NCI-H1105 (cell line): ENCODE results near the gene YRDC.
"Not testable (repeated sequence)": the region's sequence is repeated elsewhere in the genome, so short reads cannot be mapped to it uniquely, and the experiment has no call there.

Experiments used
- DNase-seq: peaks from one replicate; lab custom pipeline; 2025; lab: John Stamatoyannopoulos, UW

YRDC gene

GRCh38 chr1:37821481-37821880 is 13.5 kb upstream of the YRDC start:
- no peak for DNase-seq

GRCh38 chr1:37817481-37817880 is 9.5 kb upstream of the YRDC start:
- no peak for DNase-seq

GRCh38 chr1:37814252-37814651 is 6.2 kb upstream of the YRDC start:
- no peak for DNase-seq

- DNase-seq, result no peak
Measured at GRCh38 chr1:37813529-37814145, 5.6 kb upstream of the YRDC start.

GRCh38 chr1:37811027-37811655 is 3.1 kb upstream of the YRDC start:
- peak; percentile 70 for DNase-seq

- no peak for DNase-seq
Measured at GRCh38 chr1:37809942-37810341, 1.9 kb upstream of the YRDC start.

- DNase-seq, result peak; percentile 72
Measured at GRCh38 chr1:37808369-37809319, 636 bp upstream of the YRDC start.

- no peak for DNase-seq
Measured at GRCh38 chr1:37807220-37807554, 821 bp downstream of the YRDC start.

- no peak for DNase-seq
Measured at GRCh38 chr1:37802439-37802838, 5.6 kb downstream of the YRDC start.

GRCh38 chr1:37797750-37798345 is 10.2 kb downstream of the YRDC start:
- DNase-seq, result no peak

- DNase-seq, result no peak
Measured at GRCh38 chr1:37795340-37796125, 12.5 kb downstream of the YRDC start.

GRCh38 chr1:37794372-37795339 is 13.4 kb downstream of the YRDC start:
- no peak for DNase-seq

GRCh38 chr1:37793773-37794371 is 14.1 kb downstream of the YRDC start, which contains the start of gene MANEAL:
Gene MANEAL (plus strand): TSS chr1:37793847. CDS start chr1:37794183, 336 bp downstream.
- DNase-seq, result peak; percentile 63

- no peak for DNase-seq
Measured at GRCh38 chr1:37792943-37793686, 14.9 kb downstream of the YRDC start.

- DNase-seq, result no peak
Measured at GRCh38 chr1:37782491-37782890, 25.5 kb downstream of the YRDC start.

GRCh38 chr1:37778654-37779053 is 29.4 kb downstream of the YRDC start:
- no peak for DNase-seq

- no peak for DNase-seq
Measured at GRCh38 chr1:37776946-37777516, 31.0 kb downstream of the YRDC start.

GRCh38 chr1:37771440-37771839 is 36.6 kb downstream of the YRDC start:
- not testable (repeated sequence) for DNase-seq

GRCh38 chr1:37767488-37767887 is 40.5 kb downstream of the YRDC start:
- DNase-seq, result no peak
